NCI-H2196 (cell line): Measurements from ENCODE around the gene DGKZ.

Source experiments
- DNase-seq: peaks from one replicate; lab custom pipeline; 2025; ENCODE audit not compliant: unreplicated experiment; lab: John Stamatoyannopoulos, UW

Gene DGKZ

GRCh38 chr11:46343520-46343919 is 3.7 kb upstream of the DGKZ start:
- no peak for DNase-seq

GRCh38 chr11:46345131-46345597 is 2.1 kb upstream of the DGKZ start:
- peak; percentile 31 for DNase-seq

- DNase-seq: no peak
Measured at GRCh38 chr11:46345881-46346484, 1.3 kb upstream of the DGKZ start.

- DNase-seq: no peak
Measured at GRCh38 chr11:46347637-46348311, 511 bp downstream of the DGKZ start.

GRCh38 chr11:46348566-46349401 is 1.5 kb downstream of the DGKZ start:
- DNase-seq: no peak

GRCh38 chr11:46350695-46351094 is 3.4 kb downstream of the DGKZ start:
- no peak for DNase-seq

- no peak for DNase-seq
Measured at GRCh38 chr11:46351148-46351547, 3.9 kb downstream of the DGKZ start.

- DNase-seq: no peak
Measured at GRCh38 chr11:46351606-46352005, 4.3 kb downstream of the DGKZ start.

GRCh38 chr11:46352063-46352841 is 5.0 kb downstream of the DGKZ start:
- peak; percentile 61 for DNase-seq

- DNase-seq: no peak
Measured at GRCh38 chr11:46353698-46354097, 6.4 kb downstream of the DGKZ start.

- no peak for DNase-seq
Measured at GRCh38 chr11:46356924-46357482, 9.7 kb downstream of the DGKZ start.

GRCh38 chr11:46357483-46357936 is 10.2 kb downstream of the DGKZ start:
- DNase-seq: peak; percentile 70

- no peak for DNase-seq
Measured at GRCh38 chr11:46359953-46360352, 12.7 kb downstream of the DGKZ start.

- no peak for DNase-seq
Measured at GRCh38 chr11:46360878-46361277, 13.6 kb downstream of the DGKZ start.

- no peak for DNase-seq
Measured at GRCh38 chr11:46361283-46362155, 14.3 kb downstream of the DGKZ start.

- DNase-seq: no peak
Measured at GRCh38 chr11:46362156-46363030, 15.1 kb downstream of the DGKZ start.

- DNase-seq: peak; percentile 73
Measured at GRCh38 chr11:46363031-46363407, 15.8 kb downstream of the DGKZ start.

GRCh38 chr11:46363455-46364005 is 16.3 kb downstream of the DGKZ start:
- peak; percentile 73 for DNase-seq
